Measurements from ENCODE around the gene LRP6.

LRP6 gene

GRCh38 chr12:12290206-12290605, 23.4 kb upstream of the LRP6 start:
- Histone ChIP-seq H4K8ac (ENCODE audit: low read depth, low read length) (no peak overlapping the region), H3K9me3 (replicated peaks in 1 of 2; ENCODE audit: control insufficient read depth in 2 of 2, insufficient read depth in 1 of 2, low read depth in 1 of 2, low read length in 2 of 2) (no peaks in the 10 kb centered on the region), H4K91ac (ENCODE audit: low read depth, low read length, poor library complexity) (no peak overlapping the region), H2AFZ (ENCODE audit: low read length) (no peak overlapping the region), H3K27ac (replicated peaks; ENCODE audit: low read length) (no peak overlapping the region), H3K9ac (ENCODE audit: low read depth, low read length, poor library complexity) (no peak overlapping the region), H3K4me1 (ENCODE audit: control insufficient read depth in 2 of 2, insufficient read depth in 1 of 2, low read depth in 1 of 2, low read length in 2 of 2) (peaks cover 8 to 9% of the 10 kb centered on the region in 2 donors), H2BK12ac (ENCODE audit: low read length) (no peak overlapping the region), H3K4me3 (ENCODE audit: low read length in 2 of 2) (no peak overlapping the region), H3K36me3 (replicated peaks in 1 of 2; ENCODE audit: control insufficient read depth in 2 of 2, insufficient read depth in 2 of 2, low read length in 2 of 2) (no peaks in the 10 kb centered on the region), H3K4me2 (ENCODE audit: insufficient read depth, low read length, poor library complexity, severe bottlenecking) (no peak overlapping the region), H2AK5ac (ENCODE audit: low read depth, low read length) (no peak overlapping the region), H3K4ac (ENCODE audit: low read length) (no peak overlapping the region), H3K27me3 (ENCODE audit: control insufficient read depth in 3 of 3, insufficient read depth in 3 of 3, low read depth in 1 of 3, low read length in 3 of 3) (no peaks in the 10 kb centered on the region), H3K14ac (ENCODE audit: low read length) (no peak overlapping the region), H2BK5ac (ENCODE audit: low read length) (no peak overlapping the region), H2BK15ac (ENCODE audit: low read length) (no peak overlapping the region), H2BK120ac (ENCODE audit: low read depth, low read length) (no peak overlapping the region), H3K18ac (ENCODE audit: low read length) (no peak overlapping the region), H3K23ac (ENCODE audit: low read depth, low read length, poor library complexity) (no peak overlapping the region), H3K79me1 (ENCODE audit: low read depth, low read length) (no peaks in the 10 kb centered on the region)
- DNase-seq (ENCODE audit: low spot score) = no peak
- no CpG with 5 or more reads among the region's 1 CpG for WGBS, 2 donors (ENCODE audit: extremely low coverage in 2 of 2, insufficient read length in 2 of 2, insufficient replicate concordance in 1 of 2)

- H2AFZ ChIP-seq (ENCODE audit: low read length) = no peak overlapping the region
- H3K4me2 ChIP-seq (ENCODE audit: insufficient read depth, low read length, poor library complexity, severe bottlenecking) = no peak overlapping the region
- H3K9me3 ChIP-seq (replicated peaks in 1 of 2; ENCODE audit: control insufficient read depth in 2 of 2, insufficient read depth in 1 of 2, low read depth in 1 of 2, low read length in 2 of 2) = no peaks in the 10 kb centered on the region
- no peak overlapping the region for H2BK120ac ChIP-seq (ENCODE audit: low read depth, low read length)
- H2BK15ac ChIP-seq (ENCODE audit: low read length) = no peak overlapping the region
- H4K8ac ChIP-seq (ENCODE audit: low read depth, low read length) = no peak overlapping the region
- H3K79me1 ChIP-seq (ENCODE audit: low read depth, low read length) = no peaks in the 10 kb centered on the region
- no peak overlapping the region for H2BK5ac ChIP-seq (ENCODE audit: low read length)
- no peak overlapping the region for H4K91ac ChIP-seq (ENCODE audit: low read depth, low read length, poor library complexity)
- H3K4ac ChIP-seq (ENCODE audit: low read length) = no peak overlapping the region
- H3K27me3 ChIP-seq (ENCODE audit: control insufficient read depth in 3 of 3, insufficient read depth in 3 of 3, low read depth in 1 of 3, low read length in 3 of 3) = no peaks in the 10 kb centered on the region
- H3K23ac ChIP-seq (ENCODE audit: low read depth, low read length, poor library complexity) = no peak overlapping the region
- no peak overlapping the region for H3K4me3 ChIP-seq (ENCODE audit: low read length in 2 of 2)
- no peak overlapping the region for H2AK5ac ChIP-seq (ENCODE audit: low read depth, low read length)
- no peak overlapping the region for H3K9ac ChIP-seq (ENCODE audit: low read depth, low read length, poor library complexity)
- H3K14ac ChIP-seq (ENCODE audit: low read length) = no peak overlapping the region
- no peaks in the 10 kb centered on the region for H3K36me3 ChIP-seq (replicated peaks in 1 of 2; ENCODE audit: control insufficient read depth in 2 of 2, insufficient read depth in 2 of 2, low read length in 2 of 2)
- no peak overlapping the region for H3K18ac ChIP-seq (ENCODE audit: low read length)
- H2BK12ac ChIP-seq (ENCODE audit: low read length) = no peak overlapping the region
- no peak overlapping the region for H3K27ac ChIP-seq (replicated peaks; ENCODE audit: low read length)
- DNase-seq (ENCODE audit: low spot score) = no peak
- WGBS, 2 donors (ENCODE audit: extremely low coverage in 2 of 2, insufficient read length in 2 of 2, insufficient replicate concordance in 1 of 2) = no CpG with 5 or more reads among the region's 5 CpGs
- H3K4me1 ChIP-seq (ENCODE audit: control insufficient read depth in 2 of 2, insufficient read depth in 1 of 2, low read depth in 1 of 2, low read length in 2 of 2) = peaks cover 0 to 4% of the 10 kb centered on the region in 2 donors
These were observed 19.6 kb upstream of the LRP6 start for GRCh38 chr12:12286441-12286840.

- Histone ChIP-seq H3K18ac (ENCODE audit: low read length) (no peak overlapping the region), H3K27ac (replicated peaks; ENCODE audit: low read length) (no peak overlapping the region), H3K4me3 (ENCODE audit: low read length in 2 of 2) (no peak overlapping the region), H3K4me1 (ENCODE audit: control insufficient read depth in 2 of 2, insufficient read depth in 1 of 2, low read depth in 1 of 2, low read length in 2 of 2) (peaks cover 0 to 8% of the 10 kb centered on the region in 2 donors), H2BK120ac (ENCODE audit: low read depth, low read length) (no peak overlapping the region), H2BK15ac (ENCODE audit: low read length) (no peak overlapping the region), H3K23ac (ENCODE audit: low read depth, low read length, poor library complexity) (no peak overlapping the region), H3K9ac (ENCODE audit: low read depth, low read length, poor library complexity) (no peak overlapping the region), H3K27me3 (ENCODE audit: control insufficient read depth in 3 of 3, insufficient read depth in 3 of 3, low read depth in 1 of 3, low read length in 3 of 3) (no peaks in the 10 kb centered on the region), H3K4ac (ENCODE audit: low read length) (no peak overlapping the region), H3K14ac (ENCODE audit: low read length) (no peak overlapping the region), H2BK12ac (ENCODE audit: low read length) (no peak overlapping the region), H2AK5ac (ENCODE audit: low read depth, low read length) (no peak overlapping the region), H2BK5ac (ENCODE audit: low read length) (no peak overlapping the region), H3K9me3 (replicated peaks in 1 of 2; ENCODE audit: control insufficient read depth in 2 of 2, insufficient read depth in 1 of 2, low read depth in 1 of 2, low read length in 2 of 2) (no peaks in the 10 kb centered on the region), H4K91ac (ENCODE audit: low read depth, low read length, poor library complexity) (no peak overlapping the region), H2AFZ (ENCODE audit: low read length) (peak overlapping the region; percentile 5), H4K8ac (ENCODE audit: low read depth, low read length) (no peak overlapping the region), H3K79me1 (ENCODE audit: low read depth, low read length) (no peaks in the 10 kb centered on the region), H3K36me3 (replicated peaks in 1 of 2; ENCODE audit: control insufficient read depth in 2 of 2, insufficient read depth in 2 of 2, low read length in 2 of 2) (no peaks in the 10 kb centered on the region), H3K4me2 (ENCODE audit: insufficient read depth, low read length, poor library complexity, severe bottlenecking) (no peak overlapping the region)
- no CpG with 5 or more reads among the region's 7 CpGs for WGBS, 2 donors (ENCODE audit: extremely low coverage in 2 of 2, insufficient read length in 2 of 2, insufficient replicate concordance in 1 of 2)
- DNase-seq (ENCODE audit: low spot score) = no peak
These were observed 16.0 kb upstream of the LRP6 start for GRCh38 chr12:12282761-12283425.

- Histone ChIP-seq H2BK12ac (ENCODE audit: low read length) (no peak overlapping the region), H3K9me3 (replicated peaks in 1 of 2; ENCODE audit: control insufficient read depth in 2 of 2, insufficient read depth in 1 of 2, low read depth in 1 of 2, low read length in 2 of 2) (no peaks in the 10 kb centered on the region), H3K9ac (ENCODE audit: low read depth, low read length, poor library complexity) (no peak overlapping the region), H4K91ac (ENCODE audit: low read depth, low read length, poor library complexity) (no peak overlapping the region), H3K18ac (ENCODE audit: low read length) (no peak overlapping the region), H3K27me3 (ENCODE audit: control insufficient read depth in 3 of 3, insufficient read depth in 3 of 3, low read depth in 1 of 3, low read length in 3 of 3) (no peaks in the 10 kb centered on the region), H3K79me1 (ENCODE audit: low read depth, low read length) (no peaks in the 10 kb centered on the region), H3K14ac (ENCODE audit: low read length) (no peak overlapping the region), H4K8ac (ENCODE audit: low read depth, low read length) (no peak overlapping the region), H3K4ac (ENCODE audit: low read length) (no peak overlapping the region), H2BK5ac (ENCODE audit: low read length) (no peak overlapping the region), H3K27ac (replicated peaks; ENCODE audit: low read length) (no peak overlapping the region), H2BK15ac (ENCODE audit: low read length) (no peak overlapping the region), H2BK120ac (ENCODE audit: low read depth, low read length) (no peak overlapping the region), H3K4me1 (ENCODE audit: control insufficient read depth in 2 of 2, insufficient read depth in 1 of 2, low read depth in 1 of 2, low read length in 2 of 2) (peaks cover 0 to 8% of the 10 kb centered on the region in 2 donors), H2AFZ (ENCODE audit: low read length) (no peak overlapping the region), H3K4me2 (ENCODE audit: insufficient read depth, low read length, poor library complexity, severe bottlenecking) (no peak overlapping the region), H3K36me3 (replicated peaks in 1 of 2; ENCODE audit: control insufficient read depth in 2 of 2, insufficient read depth in 2 of 2, low read length in 2 of 2) (no peaks in the 10 kb centered on the region), H3K4me3 (ENCODE audit: low read length in 2 of 2) (no peak overlapping the region), H3K23ac (ENCODE audit: low read depth, low read length, poor library complexity) (no peak overlapping the region), H2AK5ac (ENCODE audit: low read depth, low read length) (no peak overlapping the region)
- no CpG with 5 or more reads among the region's 3 CpGs for WGBS, 2 donors (ENCODE audit: extremely low coverage in 2 of 2, insufficient read length in 2 of 2, insufficient replicate concordance in 1 of 2)
- DNase-seq (ENCODE audit: low spot score) = no peak
These were observed 15.4 kb upstream of the LRP6 start for GRCh38 chr12:12282202-12282601.

Measured in neuronal stem cell (in vitro differentiated cells).